HepG2 (cell line): ENCODE measurements around the gene LRRC45. TPM values are rescaled to one million over a fixed set of nuclear protein-coding genes. Genes with fewer than 3 reads are reported as not detected.

Experiments used
- BRCA1 ChIP-seq: sonication (generic); formaldehyde crosslinking; IDR thresholded peaks from 2 replicates; pipeline ENCODE4 v1.4.0; 2020; ENCODE audit warnings: missing genetic modification reagents
- DRAP1 ChIP-seq: IDR thresholded peaks from 2 replicates; pipeline ENCODE4 v1.6.1; 2016; ENCODE audit warnings: missing genetic modification reagents, missing compliant biosample characterization
- GFI1 ChIP-seq: sonication (generic); formaldehyde crosslinking; IDR thresholded peaks from 2 replicates; pipeline ENCODE4 v1.5.0; 2020; ENCODE audit warnings: missing genetic modification reagents, mild to moderate bottlenecking, borderline replicate concordance
- HIVEP1 ChIP-seq: sonication (generic); formaldehyde crosslinking; IDR thresholded peaks from 2 replicates; pipeline ENCODE4 v1.4.0; 2020; ENCODE audit warnings: mild to moderate bottlenecking, missing genetic modification reagents
- HMG20A ChIP-seq: IDR thresholded peaks from 2 replicates; pipeline ENCODE4 v1.6.1; 2016; ENCODE audit warnings: borderline replicate concordance
- NR2F1 ChIP-seq, 2 experiments: fragments of 450-650 bp in 1 of 2; formaldehyde crosslinking in 1 of 2; IDR thresholded peaks; 2 replicates each; pipeline versions ENCODE4 v1.5.0 to v1.6.1; 2016 to 2020; ENCODE audit warnings: mild to moderate bottlenecking in 1 of 2, missing compliant biosample characterization in 1 of 2, missing genetic modification reagents in 1 of 2, moderate library complexity in 1 of 2
- SOX5 ChIP-seq: IDR thresholded peaks from 2 replicates; pipeline ENCODE4 v1.6.1; 2016; ENCODE audit warnings: borderline replicate concordance
- TMF1 ChIP-seq: sonication (generic); formaldehyde crosslinking; IDR thresholded peaks from 2 replicates; pipeline ENCODE4 v1.8.1; 2022; ENCODE audit warnings: low read depth, missing genetic modification reagents
- ZBTB14 ChIP-seq: sonication (generic); formaldehyde crosslinking; IDR thresholded peaks from 2 replicates; pipeline ENCODE4 v1.4.0; 2020; ENCODE audit warnings: missing genetic modification reagents
- ZBTB25 ChIP-seq: IDR thresholded peaks from 2 replicates; pipeline ENCODE4 v1.6.1; 2018; ENCODE audit warnings: missing genetic modification reagents
- ZBTB42 ChIP-seq: sonication (generic); formaldehyde crosslinking; IDR thresholded peaks from 2 replicates; pipeline ENCODE4 v1.5.0; 2020; ENCODE audit warnings: mild to moderate bottlenecking, missing genetic modification reagents
- ZNF549 ChIP-seq: sonication (generic); formaldehyde crosslinking; IDR thresholded peaks from 2 replicates; pipeline ENCODE4 v1.5.0; 2020; ENCODE audit warnings: missing genetic modification reagents
- ZNF605 ChIP-seq: sonication (generic); formaldehyde crosslinking; IDR thresholded peaks from 2 replicates; pipeline ENCODE4 v1.8.0; 2022; ENCODE audit warnings: mild to moderate bottlenecking, missing genetic modification reagents
- ZNF792 ChIP-seq: IDR thresholded peaks from 2 replicates; pipeline ENCODE4 v1.6.1; 2016
- polyA plus RNA-seq, 8 experiments: library from polyadenylated mRNA; depleted of rRNA in 3 of 8; stranded (reverse) in 7 of 8; unstranded in 1 of 8; fragments of >200 nt; fragmentation: Illumina TruSeq in 4 of 8; extraction: Trizol in 4 of 8; gene quantifications; 2 replicates each; pipeline versions ENCODE4 v1.2.1 to v1.2.3, GENCODE V29; 2011 to 2016; ENCODE audit warnings: low read depth in 4 of 8, missing spikeins in 1 of 8, mixed read lengths in 1 of 8; ENCODE audit not compliant: insufficient read depth in 1 of 8
- total RNA-seq, 5 experiments: library from RNA; depleted of rRNA; stranded (reverse); fragments of >200 nt; fragmentation: Illumina TruSeq; extraction: Trizol; gene quantifications; 2 replicates each; pipeline ENCODE4 v1.2.3, GENCODE V29; 2016; ENCODE audit warnings: low read depth in 1 of 5
- TF ChIP-seq, protein P1 (sequence below): sonication (generic); formaldehyde crosslinking; conservative IDR thresholded peaks from 2 replicates; pipeline ENCODE4 v1.8.0; 2022; ENCODE audit warnings: mild to moderate bottlenecking, moderate library complexity, missing genetic modification reagents
- TF ChIP-seq, protein P2 (sequence below): IDR thresholded peaks from 2 replicates; pipeline ENCODE4 v1.6.1; 2016; ENCODE audit warnings: low read depth, control low read depth
- TF ChIP-seq, protein P3 (sequence below): fragments of 450-650 bp; IDR thresholded peaks from 2 replicates; pipeline ENCODE4 v1.6.1; 2016
- TF ChIP-seq, protein P4 (sequence below): sonication (generic); formaldehyde crosslinking; IDR thresholded peaks from 2 replicates; pipeline ENCODE4 v1.4.0; 2020; ENCODE audit warnings: missing genetic modification reagents
- TF ChIP-seq, protein P5 (sequence below): sonication (generic); formaldehyde crosslinking; IDR thresholded peaks from 2 replicates; pipeline ENCODE4 v1.4.0; 2020; ENCODE audit warnings: missing genetic modification reagents

Gene LRRC45
- total and polyA plus RNA-seq, 2 of the 13 experiments (the other 11 are each of a cell fraction or from before 2014, with no cell fraction given): 11.6 to 48.1 TPM

DNA sequence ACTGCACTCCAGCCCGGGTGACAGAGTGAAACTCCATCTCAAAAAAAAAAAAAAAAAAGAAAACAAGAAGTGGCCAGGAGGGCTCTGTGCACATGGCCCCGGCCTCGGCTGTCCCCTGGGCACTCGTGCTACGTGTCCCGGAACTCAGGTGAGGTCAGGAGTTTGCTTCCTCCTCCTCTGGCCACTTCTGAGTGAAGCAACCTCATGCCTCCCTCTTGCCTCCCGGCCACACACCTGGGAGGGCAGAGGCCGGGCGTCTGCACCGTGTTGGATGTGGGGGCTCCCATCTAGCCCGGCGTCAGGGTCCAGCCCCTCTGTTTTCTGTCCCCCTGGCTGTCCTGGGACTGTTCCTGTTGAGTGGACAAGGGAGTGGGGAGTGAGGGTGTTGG lies 23.5 kb upstream of the LRRC45 start (continued):
- TF ChIP-seq, protein P1, sequence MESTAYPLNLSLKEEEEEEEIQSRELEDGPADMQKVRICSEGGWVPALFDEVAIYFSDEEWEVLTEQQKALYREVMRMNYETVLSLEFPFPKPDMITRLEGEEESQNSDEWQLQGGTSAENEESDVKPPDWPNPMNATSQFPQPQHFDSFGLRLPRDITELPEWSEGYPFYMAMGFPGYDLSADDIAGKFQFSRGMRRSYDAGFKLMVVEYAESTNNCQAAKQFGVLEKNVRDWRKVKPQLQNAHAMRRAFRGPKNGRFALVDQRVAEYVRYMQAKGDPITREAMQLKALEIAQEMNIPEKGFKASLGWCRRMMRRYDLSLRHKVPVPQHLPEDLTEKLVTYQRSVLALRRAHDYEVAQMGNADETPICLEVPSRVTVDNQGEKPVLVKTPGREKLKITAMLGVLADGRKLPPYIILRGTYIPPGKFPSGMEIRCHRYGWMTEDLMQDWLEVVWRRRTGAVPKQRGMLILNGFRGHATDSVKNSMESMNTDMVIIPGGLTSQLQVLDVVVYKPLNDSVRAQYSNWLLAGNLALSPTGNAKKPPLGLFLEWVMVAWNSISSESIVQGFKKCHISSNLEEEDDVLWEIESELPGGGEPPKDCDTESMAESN: no peak
- no peak for TF ChIP-seq ZBTB14 (CRISPR knock-in tag)
- TF ChIP-seq NR2F1 (CRISPR knock-in tag; IDR thresholded peaks at IDR 0.05): no peak
- TF ChIP-seq, protein P2, sequence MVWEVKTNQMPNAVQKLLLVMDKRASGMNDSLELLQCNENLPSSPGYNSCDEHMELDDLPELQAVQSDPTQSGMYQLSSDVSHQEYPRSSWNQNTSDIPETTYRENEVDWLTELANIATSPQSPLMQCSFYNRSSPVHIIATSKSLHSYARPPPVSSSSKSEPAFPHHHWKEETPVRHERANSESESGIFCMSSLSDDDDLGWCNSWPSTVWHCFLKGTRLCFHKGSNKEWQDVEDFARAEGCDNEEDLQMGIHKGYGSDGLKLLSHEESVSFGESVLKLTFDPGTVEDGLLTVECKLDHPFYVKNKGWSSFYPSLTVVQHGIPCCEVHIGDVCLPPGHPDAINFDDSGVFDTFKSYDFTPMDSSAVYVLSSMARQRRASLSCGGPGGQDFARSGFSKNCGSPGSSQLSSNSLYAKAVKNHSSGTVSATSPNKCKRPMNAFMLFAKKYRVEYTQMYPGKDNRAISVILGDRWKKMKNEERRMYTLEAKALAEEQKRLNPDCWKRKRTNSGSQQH (CRISPR knock-in tag): peak; percentile 28; the same call in 1 of the 2 replicates
- 0 out of 2 replicates have a peak, but pooled peaks have one; percentile 12 for TF ChIP-seq HMG20A (CRISPR knock-in tag)
- no peak for TF ChIP-seq HIVEP1
- TF ChIP-seq ZNF549 (CRISPR knock-in tag): no peak
- 0 out of 2 replicates have a peak, but pooled peaks have one; percentile 17 for TF ChIP-seq TMF1
- 0 out of 2 replicates have a peak, but pooled peaks have one; percentile 6 for TF ChIP-seq ZNF605
- TF ChIP-seq, protein P3, sequence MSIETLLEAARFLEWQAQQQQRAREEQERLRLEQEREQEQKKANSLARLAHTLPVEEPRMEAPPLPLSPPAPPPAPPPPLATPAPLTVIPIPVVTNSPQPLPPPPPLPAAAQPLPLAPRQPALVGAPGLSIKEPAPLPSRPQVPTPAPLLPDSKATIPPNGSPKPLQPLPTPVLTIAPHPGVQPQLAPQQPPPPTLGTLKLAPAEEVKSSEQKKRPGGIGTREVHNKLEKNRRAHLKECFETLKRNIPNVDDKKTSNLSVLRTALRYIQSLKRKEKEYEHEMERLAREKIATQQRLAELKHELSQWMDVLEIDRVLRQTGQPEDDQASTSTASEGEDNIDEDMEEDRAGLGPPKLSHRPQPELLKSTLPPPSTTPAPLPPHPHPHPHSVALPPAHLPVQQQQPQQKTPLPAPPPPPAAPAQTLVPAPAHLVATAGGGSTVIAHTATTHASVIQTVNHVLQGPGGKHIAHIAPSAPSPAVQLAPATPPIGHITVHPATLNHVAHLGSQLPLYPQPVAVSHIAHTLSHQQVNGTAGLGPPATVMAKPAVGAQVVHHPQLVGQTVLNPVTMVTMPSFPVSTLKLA: peak; percentile 70
- TF ChIP-seq DRAP1: peak; percentile 62
- TF ChIP-seq, protein P4, sequence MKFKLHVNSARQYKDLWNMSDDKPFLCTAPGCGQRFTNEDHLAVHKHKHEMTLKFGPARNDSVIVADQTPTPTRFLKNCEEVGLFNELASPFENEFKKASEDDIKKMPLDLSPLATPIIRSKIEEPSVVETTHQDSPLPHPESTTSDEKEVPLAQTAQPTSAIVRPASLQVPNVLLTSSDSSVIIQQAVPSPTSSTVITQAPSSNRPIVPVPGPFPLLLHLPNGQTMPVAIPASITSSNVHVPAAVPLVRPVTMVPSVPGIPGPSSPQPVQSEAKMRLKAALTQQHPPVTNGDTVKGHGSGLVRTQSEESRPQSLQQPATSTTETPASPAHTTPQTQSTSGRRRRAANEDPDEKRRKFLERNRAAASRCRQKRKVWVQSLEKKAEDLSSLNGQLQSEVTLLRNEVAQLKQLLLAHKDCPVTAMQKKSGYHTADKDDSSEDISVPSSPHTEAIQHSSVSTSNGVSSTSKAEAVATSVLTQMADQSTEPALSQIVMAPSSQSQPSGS (CRISPR knock-in tag): 0 out of 2 replicates have a peak, but pooled peaks have one; percentile 27
- peak; percentile 40; the same call in 1 of the 2 replicates for TF ChIP-seq ZBTB25 (CRISPR knock-in tag)
- no peak for TF ChIP-seq GFI1 (CRISPR knock-in tag)
- no peak for TF ChIP-seq ZNF792 (CRISPR knock-in tag)
- peak; percentile 19; the same call in 1 of the 2 replicates for TF ChIP-seq SOX5 (CRISPR knock-in tag)
- TF ChIP-seq BRCA1 (CRISPR knock-in tag): peak; percentile 71; the same call in 1 of the 2 replicates
- TF ChIP-seq, protein P5, sequence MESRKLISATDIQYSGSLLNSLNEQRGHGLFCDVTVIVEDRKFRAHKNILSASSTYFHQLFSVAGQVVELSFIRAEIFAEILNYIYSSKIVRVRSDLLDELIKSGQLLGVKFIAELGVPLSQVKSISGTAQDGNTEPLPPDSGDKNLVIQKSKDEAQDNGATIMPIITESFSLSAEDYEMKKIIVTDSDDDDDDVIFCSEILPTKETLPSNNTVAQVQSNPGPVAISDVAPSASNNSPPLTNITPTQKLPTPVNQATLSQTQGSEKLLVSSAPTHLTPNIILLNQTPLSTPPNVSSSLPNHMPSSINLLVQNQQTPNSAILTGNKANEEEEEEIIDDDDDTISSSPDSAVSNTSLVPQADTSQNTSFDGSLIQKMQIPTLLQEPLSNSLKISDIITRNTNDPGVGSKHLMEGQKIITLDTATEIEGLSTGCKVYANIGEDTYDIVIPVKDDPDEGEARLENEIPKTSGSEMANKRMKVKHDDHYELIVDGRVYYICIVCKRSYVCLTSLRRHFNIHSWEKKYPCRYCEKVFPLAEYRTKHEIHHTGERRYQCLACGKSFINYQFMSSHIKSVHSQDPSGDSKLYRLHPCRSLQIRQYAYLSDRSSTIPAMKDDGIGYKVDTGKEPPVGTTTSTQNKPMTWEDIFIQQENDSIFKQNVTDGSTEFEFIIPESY (CRISPR knock-in tag): 0 out of 2 replicates have a peak, but pooled peaks have one; percentile 20
- 0 out of 2 replicates have a peak, but pooled peaks have one; percentile 3 for TF ChIP-seq ZBTB42
